ENCODE results near the gene CAMK2N1. TPM values are rescaled to one million over a fixed set of nuclear protein-coding genes. Genes with fewer than 3 reads are reported as not detected.

Gene CAMK2N1
- polyA plus RNA-seq, 1 donor (not counting 4 experiments of a cell fraction or from before 2014, with no cell fraction given), result 46.0 TPM

- Histone ChIP-seq H3K27me3 (ENCODE audit: control insufficient read depth, extremely low read depth, insufficient read depth, low read length) (no peaks in the 10 kb centered on the region), H3K9me1 (ENCODE audit: control insufficient read depth, extremely low read depth, insufficient read depth, low read length) (no peaks in the 10 kb centered on the region), H3K9ac (ENCODE audit: control insufficient read depth, extremely low read depth, insufficient read depth, low read length) (no peak overlapping the region), H3K9me3 (ENCODE audit: control insufficient read depth, low read depth, low read length) (no peaks in the 10 kb centered on the region), H3K4me3 (ENCODE audit: control insufficient read depth in 2 of 3, extremely low read depth in 1 of 3, insufficient read depth in 2 of 3, low read depth in 1 of 3, low read length in 3 of 3) (no peak overlapping the region), H3K36me3 (ENCODE audit: control insufficient read depth in 2 of 2, extremely low read depth in 1 of 2, insufficient read depth in 2 of 2, low read length in 2 of 2) (no peaks in the 10 kb centered on the region), H4K20me1 (ENCODE audit: control insufficient read depth, extremely low read depth, insufficient read depth, low read length) (peaks cover 14% of the 10 kb centered on the region), H3K27ac (ENCODE audit: control insufficient read depth, insufficient read depth, low read length) (no peak overlapping the region), H2AFZ (ENCODE audit: control insufficient read depth, low read length) (no peak overlapping the region), H3K4me2 (ENCODE audit: control insufficient read depth, extremely low read depth, insufficient read depth, low read depth, low read length) (peak overlapping the region; percentile 73), H3K79me2 (ENCODE audit: control insufficient read depth, insufficient read depth, low read length) (peaks cover 24% of the 10 kb centered on the region), H3K4me1 (ENCODE audit: control insufficient read depth, extremely low read depth, insufficient read depth, low read length) (peaks cover 13% of the 10 kb centered on the region)
- dilution Hi-C loops (cut with MboI; ENCODE audit: extremely low pct_ligation_motif_present, low sequenced_read_pairs), result no loop called here
- TF ChIP-seq CTCF (optimal IDR thresholded peaks at IDR 0.05 in 1 of 3, IDR thresholded peaks at IDR 0.05 in 1 of 3, conservative IDR thresholded peaks at IDR 0.05 in 1 of 3; ENCODE audit: extremely low read depth in 1 of 3, insufficient read depth in 2 of 3, low read length in 3 of 3) (no peak), EZH2 (IDR thresholded peaks at IDR 0.05; ENCODE audit: low read length) (no peak)
- DNase-seq (ENCODE audit: low read depth, low spot score), result no peak
- no peak for FAIRE-seq
Measured at GRCh38 chr1:20487236-20487590, 1.2 kb upstream of the CAMK2N1 start.

GRCh38 chr1:20486457-20487235 is 636 bp upstream of the CAMK2N1 start:
- Histone ChIP-seq H3K9me1 (ENCODE audit: control insufficient read depth, extremely low read depth, insufficient read depth, low read length) (no peaks in the 10 kb centered on the region), H4K20me1 (ENCODE audit: control insufficient read depth, extremely low read depth, insufficient read depth, low read length) (peaks cover 14% of the 10 kb centered on the region), H3K4me2 (ENCODE audit: control insufficient read depth, extremely low read depth, insufficient read depth, low read depth, low read length) (peak overlapping the region; percentile 73), H3K79me2 (ENCODE audit: control insufficient read depth, insufficient read depth, low read length) (peaks cover 24% of the 10 kb centered on the region), H3K9ac (ENCODE audit: control insufficient read depth, extremely low read depth, insufficient read depth, low read length) (peak overlapping the region; percentile 94), H3K27me3 (ENCODE audit: control insufficient read depth, extremely low read depth, insufficient read depth, low read length) (no peaks in the 10 kb centered on the region), H3K4me3 (ENCODE audit: control insufficient read depth in 2 of 3, extremely low read depth in 1 of 3, insufficient read depth in 2 of 3, low read depth in 1 of 3, low read length in 3 of 3) (peak overlapping the region; percentile 78 to 85 (median 85)), H3K9me3 (ENCODE audit: control insufficient read depth, low read depth, low read length) (no peaks in the 10 kb centered on the region), H3K36me3 (ENCODE audit: control insufficient read depth in 2 of 2, extremely low read depth in 1 of 2, insufficient read depth in 2 of 2, low read length in 2 of 2) (no peaks in the 10 kb centered on the region), H3K4me1 (ENCODE audit: control insufficient read depth, extremely low read depth, insufficient read depth, low read length) (peaks cover 19% of the 10 kb centered on the region), H2AFZ (ENCODE audit: control insufficient read depth, low read length) (peak overlapping the region; percentile 48), H3K27ac (ENCODE audit: control insufficient read depth, insufficient read depth, low read length) (peak overlapping the region; percentile 49)
- no peak for FAIRE-seq
- TF ChIP-seq CTCF (optimal IDR thresholded peaks at IDR 0.05 in 1 of 3, IDR thresholded peaks at IDR 0.05 in 1 of 3, conservative IDR thresholded peaks at IDR 0.05 in 1 of 3; ENCODE audit: extremely low read depth in 1 of 3, insufficient read depth in 2 of 3, low read length in 3 of 3) (no peak), EZH2 (IDR thresholded peaks at IDR 0.05; ENCODE audit: low read length) (no peak)
- dilution Hi-C loops (cut with MboI; ENCODE audit: extremely low pct_ligation_motif_present, low sequenced_read_pairs), result no loop called here
- no peak for DNase-seq (ENCODE audit: low read depth, low spot score)
